ENCODE data around the gene SMARCA2.
A peak's percentile ranks its signal among the peaks of the same experiment; 100 is the strongest.

SMARCA2 gene

GRCh38 chr9:2043243-2043642 lies 28.1 kb downstream of the SMARCA2 start:
- DNase-seq, result no peak

GRCh38 chr9:2043881-2044462 lies 28.8 kb downstream of the SMARCA2 start:
- DNase-seq, result no peak

- no peak for DNase-seq
Observed at GRCh38 chr9:2047144-2047671, 32.1 kb downstream of the SMARCA2 start.

GRCh38 chr9:2047916-2048315 lies 32.8 kb downstream of the SMARCA2 start:
- no peak for DNase-seq

- no peak for DNase-seq
Observed at GRCh38 chr9:2050236-2050635, 35.1 kb downstream of the SMARCA2 start.

GRCh38 chr9:2053883-2054845 lies 39.0 kb downstream of the SMARCA2 start:
- no peak for DNase-seq

- no peak for DNase-seq
Observed at GRCh38 chr9:2055203-2055658, 40.1 kb downstream of the SMARCA2 start.

GRCh38 chr9:2059274-2059929 lies 44.3 kb downstream of the SMARCA2 start:
- DNase-seq, result no peak

GRCh38 chr9:2060424-2060823 lies 45.3 kb downstream of the SMARCA2 start:
- DNase-seq, result no peak

- DNase-seq, result no peak
Observed at GRCh38 chr9:2065704-2066103, 50.6 kb downstream of the SMARCA2 start.

- no peak for DNase-seq
Observed at GRCh38 chr9:2066312-2067273, 51.4 kb downstream of the SMARCA2 start.

- no peak for DNase-seq
Observed at GRCh38 chr9:2072752-2073405, 57.7 kb downstream of the SMARCA2 start.

- no peak for DNase-seq
Observed at GRCh38 chr9:2082772-2083171, 67.6 kb downstream of the SMARCA2 start.

GRCh38 chr9:2083479-2083878 lies 68.3 kb downstream of the SMARCA2 start:
- no peak for DNase-seq

GRCh38 chr9:2085716-2086115 lies 70.6 kb downstream of the SMARCA2 start:
- no peak for DNase-seq

GRCh38 chr9:2086116-2086515 lies 71.0 kb downstream of the SMARCA2 start:
- no peak for DNase-seq

GRCh38 chr9:2086971-2087370 lies 71.8 kb downstream of the SMARCA2 start:
- no peak for DNase-seq

- DNase-seq, result peak; percentile 12 to 36
Observed at GRCh38 chr9:2087500-2088313, 72.6 kb downstream of the SMARCA2 start.

GRCh38 chr9:2093920-2094597 lies 78.9 kb downstream of the SMARCA2 start:
- no peak for DNase-seq

GRCh38 chr9:2096376-2096970 lies 81.3 kb downstream of the SMARCA2 start:
- DNase-seq, result no peak

Measured in NCI-H526 (cell line).